ENCODE measurements around the gene HOXB4. TPM values are rescaled to one million over a fixed set of nuclear protein-coding genes. Genes with fewer than 3 reads are reported as not detected.

Gene HOXB4
- total RNA-seq, 1 experiment from 2014 or later, result 0.67 TPM

DNA sequence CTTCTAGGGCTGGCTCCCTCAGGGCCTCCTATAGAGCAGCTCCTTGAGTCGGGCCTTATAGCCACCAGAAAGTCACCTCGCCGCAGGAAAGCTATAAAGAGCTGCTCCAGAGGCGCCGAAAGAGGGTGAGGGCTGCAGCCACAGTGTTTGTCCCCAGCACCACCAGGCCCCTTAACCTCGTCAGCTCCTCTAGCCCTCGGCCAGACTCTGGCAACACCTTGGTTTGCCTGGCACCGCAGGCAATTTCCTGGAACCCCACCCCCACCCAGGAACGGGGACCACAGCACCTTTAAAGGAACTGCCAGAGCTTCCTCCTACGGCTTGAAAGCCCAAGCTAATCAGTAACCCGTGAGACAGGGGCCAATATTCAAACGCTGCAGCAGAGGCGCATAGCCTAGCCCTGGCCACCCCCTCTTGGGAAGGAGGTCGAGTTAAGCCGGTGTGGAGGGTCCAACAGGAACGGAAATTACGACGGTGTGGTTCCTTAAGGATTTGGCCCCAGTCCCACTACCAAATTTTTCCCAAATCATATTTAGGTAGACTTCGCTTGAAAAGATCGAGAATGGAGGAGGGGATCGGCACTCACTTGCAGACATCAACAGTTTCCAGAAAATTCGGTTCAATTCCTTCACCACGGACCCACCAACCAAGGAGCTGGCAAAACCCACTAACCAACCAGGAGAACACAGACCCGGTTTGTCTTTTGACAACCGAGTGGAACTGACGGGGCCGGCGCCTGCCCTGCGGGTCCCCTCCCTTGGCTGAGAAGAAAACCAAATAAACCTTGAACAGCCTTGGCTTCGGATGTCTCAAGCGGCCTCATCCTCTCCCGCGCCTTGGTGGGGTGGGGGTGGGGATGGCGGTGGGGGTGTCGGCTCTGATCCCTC lies 23.6 kb upstream of the HOXB4 start:
- no peak for DNase-seq (ENCODE audit: extremely low read depth, low read depth)

DNA sequence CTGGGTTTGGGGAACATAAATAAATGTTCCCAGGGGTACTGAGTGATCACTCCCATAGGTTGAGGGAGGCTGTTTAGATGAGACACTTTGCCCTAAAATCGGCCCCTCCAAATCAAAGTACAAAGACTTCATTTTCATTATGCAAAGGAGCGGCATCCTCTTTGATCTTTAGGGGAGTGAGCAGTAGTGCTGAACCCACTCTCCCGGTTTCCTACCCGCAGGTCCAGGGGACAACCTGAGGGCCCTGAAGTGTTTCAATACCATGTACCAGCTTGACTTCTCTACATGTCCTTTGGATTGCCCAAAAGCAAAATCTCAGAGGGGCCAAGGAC lies 23.0 kb upstream of the HOXB4 start:
- no peak for DNase-seq (ENCODE audit: extremely low read depth, low read depth)

DNA sequence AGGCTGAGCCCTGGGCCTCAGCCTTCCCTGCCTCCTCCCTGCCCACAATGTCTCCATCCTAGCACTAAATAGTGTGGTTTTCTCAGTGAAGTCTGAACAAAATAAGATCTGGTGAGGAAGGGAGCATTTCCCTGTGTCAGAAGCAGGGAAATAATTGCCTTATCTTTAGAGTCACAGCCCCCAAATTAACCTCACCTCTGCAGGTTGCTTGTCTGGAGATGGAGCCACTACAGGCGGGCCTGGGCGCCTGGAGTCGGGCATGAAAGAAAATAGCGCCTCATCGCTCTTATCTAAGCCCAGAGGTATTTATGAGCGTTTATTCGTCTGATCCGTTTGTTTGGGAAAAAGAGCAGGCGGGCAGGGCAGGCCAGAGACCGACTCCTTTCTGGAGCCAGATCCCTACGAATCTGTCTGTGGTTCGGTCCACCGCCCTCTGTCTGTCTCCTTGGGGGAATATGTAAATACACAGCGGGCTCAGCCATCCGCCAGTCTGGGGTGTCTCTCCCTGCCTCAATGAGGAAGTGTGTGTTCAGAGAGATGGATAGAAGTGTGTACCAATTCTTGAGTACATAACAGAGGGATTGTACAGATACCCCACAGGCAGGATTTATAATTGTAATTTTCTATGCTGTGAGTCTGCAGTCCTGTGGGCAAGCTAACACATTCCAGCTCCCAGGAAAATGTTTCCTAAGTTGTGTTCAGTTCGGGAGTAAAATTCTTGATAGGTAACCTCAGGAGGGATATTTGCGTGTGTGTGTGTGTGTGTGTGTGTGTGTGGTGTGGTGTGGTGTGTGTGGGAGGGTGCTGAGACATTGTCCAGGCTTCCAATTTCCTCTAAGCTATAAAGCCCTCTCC lies 22.3 kb upstream of the HOXB4 start:
- no peak for DNase-seq (ENCODE audit: extremely low read depth, low read depth)

DNA sequence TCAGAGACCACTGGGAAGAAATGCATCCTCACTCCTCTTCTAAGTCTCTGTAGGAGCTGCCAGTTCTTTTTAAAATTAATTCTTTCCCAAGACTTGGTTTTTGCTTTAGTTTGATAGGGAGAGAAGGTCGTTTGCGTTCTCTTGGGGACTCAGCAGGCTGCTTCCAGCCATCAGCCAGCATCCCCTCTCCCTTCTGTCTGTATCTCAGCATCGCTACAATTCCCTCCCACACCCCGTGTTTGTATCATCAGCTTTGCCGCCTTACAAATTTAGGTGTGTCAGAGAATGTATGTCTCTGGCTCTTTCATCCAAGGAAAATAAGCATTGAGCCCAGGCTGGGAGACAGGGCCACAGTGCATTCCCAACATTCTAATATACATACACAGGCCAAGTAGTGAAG lies 21.2 kb upstream of the HOXB4 start:
- no peak for DNase-seq (ENCODE audit: extremely low read depth, low read depth)

DNA sequence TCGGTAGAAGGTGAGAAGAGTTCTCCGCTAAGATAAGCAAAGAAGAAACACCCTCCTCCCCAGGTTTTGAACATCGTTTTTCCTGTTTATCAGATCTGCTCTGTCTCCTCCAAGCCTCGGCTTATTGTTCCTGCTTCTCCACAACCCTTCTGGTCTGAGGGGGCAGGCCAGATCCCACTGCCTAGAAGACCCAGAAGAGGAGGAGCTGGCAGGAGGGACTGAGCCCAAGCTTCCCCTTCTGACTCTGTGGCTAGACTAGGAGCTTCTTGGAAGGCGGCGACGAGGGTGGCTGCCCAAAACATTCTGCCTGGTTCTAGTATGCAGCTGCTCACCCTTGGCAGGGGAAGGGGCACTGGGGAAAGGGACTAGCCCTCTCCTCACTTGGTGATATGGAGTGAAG lies 20.6 kb upstream of the HOXB4 start:
- DNase-seq (ENCODE audit: extremely low read depth, low read depth), result no peak

DNA sequence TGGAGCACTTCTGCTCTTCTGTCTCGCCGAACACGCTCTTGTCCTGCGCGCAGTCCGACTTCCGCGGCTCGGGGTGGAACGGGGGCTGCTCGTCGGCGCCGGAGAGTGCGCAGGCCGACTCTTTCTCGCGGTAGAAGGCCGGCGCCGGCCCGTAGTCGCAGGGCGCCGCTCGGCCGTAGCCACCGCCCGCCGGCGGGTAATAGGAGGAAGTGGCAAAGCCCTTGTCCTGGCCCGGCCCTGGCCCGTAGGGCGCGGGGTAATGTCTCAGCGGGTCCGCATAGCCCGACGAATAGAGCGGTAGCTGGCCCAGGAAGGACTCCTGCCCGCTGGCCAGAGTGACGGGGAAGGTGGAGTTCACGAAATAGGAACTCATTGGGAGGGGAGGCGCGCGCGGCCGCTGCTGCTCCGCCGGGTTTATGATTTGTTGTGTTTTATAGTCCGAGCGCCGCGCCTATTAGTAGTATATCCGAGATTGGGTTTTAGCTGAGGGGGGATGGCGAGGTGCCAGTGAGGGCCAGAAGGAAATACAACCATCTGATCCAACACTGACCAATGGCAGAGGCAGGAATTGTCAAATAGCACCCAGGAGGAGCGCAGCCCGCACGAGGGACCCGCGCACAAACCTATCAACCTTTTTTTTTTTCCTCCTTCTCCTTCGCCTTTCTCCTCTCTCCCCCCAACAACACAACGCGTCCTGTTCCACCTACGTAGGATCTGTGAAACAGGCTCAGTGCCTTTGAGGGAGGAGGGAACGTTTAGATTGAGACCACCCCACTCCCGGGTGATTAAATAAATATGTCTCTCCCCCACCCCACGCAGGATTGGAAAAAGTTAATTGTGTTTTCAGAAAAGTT lies 19.9 kb upstream of the HOXB4 start:
- DNase-seq (ENCODE audit: extremely low read depth, low read depth), result no peak

DNA sequence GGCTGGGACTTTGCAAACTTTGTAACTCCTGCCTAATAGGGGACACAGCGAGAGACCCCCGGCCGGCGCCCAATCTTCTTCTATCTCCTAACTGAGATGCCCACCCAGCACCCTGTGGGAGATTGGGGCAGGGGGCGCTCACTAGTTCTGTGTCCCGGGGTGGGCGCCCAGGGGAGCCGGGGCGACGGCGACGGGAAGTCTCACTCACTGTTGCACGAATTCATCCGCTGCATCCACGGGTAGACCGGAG lies 19.3 kb upstream of the HOXB4 start:
- no peak for DNase-seq (ENCODE audit: extremely low read depth, low read depth)

DNA sequence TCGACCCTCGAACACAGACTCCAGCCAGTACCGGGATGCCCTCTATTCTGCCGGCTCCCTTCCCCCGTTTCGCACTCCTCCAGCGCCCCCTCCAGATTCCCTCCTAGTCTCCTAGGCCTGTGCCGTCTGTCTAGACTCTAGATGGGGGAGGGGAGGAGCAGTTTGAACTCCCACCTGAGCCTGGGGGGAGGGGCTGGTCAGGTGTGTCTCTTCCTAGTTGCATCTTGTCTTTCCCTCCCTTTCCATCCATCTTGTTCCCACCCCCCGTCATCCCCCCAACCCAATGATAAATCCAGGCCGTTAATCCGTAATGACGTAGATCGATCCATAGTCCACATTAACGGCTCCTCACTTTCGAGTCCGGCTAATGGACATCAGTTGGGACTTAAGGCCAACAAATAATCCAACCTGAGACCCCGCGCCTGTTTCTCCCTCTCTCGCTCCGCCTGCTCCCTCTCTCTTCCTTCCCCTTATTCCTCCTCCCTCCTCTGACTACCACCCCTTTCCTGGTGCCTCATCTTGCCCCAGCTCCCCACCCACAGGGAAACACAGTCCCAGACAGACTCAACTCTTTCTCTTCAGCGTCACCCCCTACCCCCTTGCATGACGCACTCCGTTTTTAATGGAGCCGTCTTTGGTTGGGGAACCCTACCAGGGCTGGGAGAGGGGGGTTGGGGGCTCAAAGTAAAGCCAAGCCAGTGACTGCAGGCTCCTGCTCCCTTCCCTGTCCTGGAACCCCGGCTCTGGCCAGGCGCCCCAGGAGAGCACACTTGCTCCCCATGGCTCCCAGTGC lies 18.8 kb upstream of the HOXB4 start:
- DNase-seq (ENCODE audit: extremely low read depth, low read depth), result no peak

DNA sequence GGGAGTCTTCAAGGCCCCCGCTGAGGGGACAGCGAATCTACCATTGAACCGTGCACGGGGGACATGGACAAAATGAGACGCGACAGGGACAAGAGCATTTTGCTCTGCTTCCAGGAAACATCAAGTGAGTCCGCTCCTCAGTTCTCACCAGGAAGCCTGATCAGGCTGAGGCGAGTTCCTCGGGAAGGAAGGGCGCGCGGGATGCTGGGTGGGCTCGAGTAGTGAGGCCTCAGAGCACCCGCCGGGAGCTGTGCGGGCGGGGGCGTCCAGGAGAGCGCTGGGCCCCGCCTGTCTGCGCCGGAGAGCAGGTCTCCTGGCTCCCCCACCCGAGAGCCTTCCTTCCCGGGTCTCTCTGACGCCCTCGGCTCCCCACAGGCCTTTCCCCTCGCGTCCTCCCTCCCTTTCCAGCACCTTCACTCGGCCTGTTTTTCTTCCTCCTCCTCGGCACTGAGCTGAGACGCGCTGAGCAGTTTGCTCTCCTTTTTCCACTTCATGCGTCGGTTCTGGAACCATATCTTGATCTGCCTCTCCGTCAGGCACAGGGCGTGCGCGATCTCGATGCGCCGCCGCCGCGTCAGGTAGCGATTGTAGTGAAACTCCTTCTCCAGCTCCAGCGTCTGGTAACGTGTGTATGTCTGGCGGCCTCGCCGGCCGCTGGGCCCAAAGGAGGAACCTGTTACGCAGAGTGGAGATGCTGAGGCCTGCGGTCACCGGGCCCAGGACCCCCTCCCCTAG lies 18.0 kb upstream of the HOXB4 start:
- no peak for DNase-seq (ENCODE audit: extremely low read depth, low read depth)

DNA sequence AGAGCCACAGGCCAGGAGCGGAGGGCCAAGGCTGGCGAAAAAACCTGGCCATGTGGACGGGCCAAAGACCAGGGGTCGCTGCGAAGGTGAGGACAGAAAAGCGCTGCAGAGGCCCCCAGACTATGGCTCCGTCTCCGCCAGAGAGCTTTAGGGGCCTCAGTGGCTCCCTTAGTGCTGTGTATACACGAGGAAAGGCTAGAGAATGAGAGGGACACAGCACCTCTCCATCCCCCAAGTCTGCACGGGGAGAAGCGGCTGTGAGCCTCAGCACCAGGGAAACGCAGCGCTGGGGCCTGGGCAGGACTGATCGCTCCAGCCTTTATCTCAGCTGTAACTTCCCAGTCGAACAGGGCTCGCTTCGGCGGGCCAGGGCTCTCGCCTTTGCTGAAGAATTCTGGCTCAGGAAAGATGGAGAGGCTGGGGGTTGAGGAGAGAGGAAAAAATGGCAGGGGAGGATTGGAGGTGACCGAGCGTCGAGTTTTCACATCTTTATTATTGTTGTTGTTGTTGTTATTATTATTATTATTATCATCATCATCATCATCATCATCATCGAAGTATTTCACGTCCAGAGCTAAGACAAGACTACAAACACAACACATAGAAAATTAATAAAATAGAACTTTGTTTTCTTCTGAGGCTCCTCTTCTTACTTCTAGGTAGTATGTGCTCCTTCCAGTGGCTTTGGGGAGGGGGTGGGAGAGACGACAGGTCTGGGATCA lies 17.3 kb upstream of the HOXB4 start:
- no peak for DNase-seq (ENCODE audit: extremely low read depth, low read depth)

DNA sequence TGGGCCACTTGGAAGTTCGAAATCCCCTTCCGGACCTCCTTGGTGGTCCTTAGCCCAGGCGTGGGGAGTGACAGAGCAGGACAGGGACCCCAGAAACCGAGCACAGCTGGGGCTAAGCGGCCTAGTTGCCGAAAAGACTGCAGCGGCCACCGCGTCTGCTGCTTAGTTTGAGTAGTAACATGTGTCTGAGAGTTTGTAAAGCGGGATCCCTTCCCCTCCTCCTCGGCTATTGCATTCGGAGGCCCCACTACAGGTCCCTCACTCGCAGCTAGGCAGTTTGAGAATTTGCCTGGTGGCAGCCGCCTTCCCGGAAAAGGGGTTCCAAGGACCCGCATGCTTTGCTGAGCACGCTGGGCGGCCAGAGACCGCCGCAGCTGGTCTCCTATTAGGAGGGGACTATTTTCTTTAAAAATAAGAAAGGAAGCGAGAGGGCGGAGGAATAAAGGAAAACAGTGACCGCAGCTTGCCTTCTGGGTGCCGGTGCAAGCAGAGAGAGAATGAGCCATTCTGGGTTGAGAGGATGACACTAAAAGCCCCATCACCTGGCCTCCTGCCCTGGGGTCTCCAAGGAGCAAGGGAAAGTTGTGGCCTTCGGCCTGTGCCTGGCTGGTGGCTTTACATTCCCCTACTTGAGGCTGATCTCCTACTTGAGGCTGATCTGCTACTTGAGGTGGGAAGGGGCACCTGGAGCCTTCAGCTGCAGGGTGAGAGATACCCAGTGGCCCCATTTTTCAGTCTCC lies 16.6 kb upstream of the HOXB4 start:
- DNase-seq (ENCODE audit: extremely low read depth, low read depth), result no peak

DNA sequence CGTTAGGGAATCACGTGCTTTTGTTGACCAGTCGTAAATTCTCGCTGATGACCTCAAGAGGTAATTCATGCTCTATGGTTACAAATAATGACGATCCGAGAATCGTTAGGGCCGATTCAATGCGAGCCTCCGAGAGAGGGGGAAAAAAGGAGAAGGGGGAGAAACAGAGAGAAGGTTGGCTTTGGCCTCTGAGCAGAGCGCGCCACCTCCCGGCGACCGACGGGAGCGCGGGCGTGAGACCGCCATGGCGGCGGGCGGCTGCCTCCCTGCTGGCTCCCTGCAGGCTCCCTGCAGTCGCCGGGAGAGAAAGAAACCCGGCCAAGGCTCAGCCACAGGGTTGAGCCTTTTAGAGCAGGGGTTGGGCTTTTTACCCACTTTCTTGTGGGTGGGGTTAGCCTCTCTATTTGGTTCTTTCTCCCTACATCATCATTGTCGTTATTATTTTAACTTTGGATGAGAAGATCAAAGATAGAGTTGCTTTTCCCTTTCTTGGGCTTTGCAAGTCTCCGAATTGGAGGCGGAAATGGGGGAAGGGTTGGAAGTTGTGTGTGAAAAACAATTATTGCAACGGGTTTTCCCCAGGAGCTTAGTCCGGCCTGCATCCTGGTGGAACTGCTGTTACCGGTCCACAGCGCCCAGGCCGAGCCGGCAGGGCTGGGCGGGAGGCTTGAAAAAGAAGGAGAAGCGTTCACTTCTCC lies 15.8 kb upstream of the HOXB4 start:
- DNase-seq (ENCODE audit: extremely low read depth, low read depth), result no peak

DNA sequence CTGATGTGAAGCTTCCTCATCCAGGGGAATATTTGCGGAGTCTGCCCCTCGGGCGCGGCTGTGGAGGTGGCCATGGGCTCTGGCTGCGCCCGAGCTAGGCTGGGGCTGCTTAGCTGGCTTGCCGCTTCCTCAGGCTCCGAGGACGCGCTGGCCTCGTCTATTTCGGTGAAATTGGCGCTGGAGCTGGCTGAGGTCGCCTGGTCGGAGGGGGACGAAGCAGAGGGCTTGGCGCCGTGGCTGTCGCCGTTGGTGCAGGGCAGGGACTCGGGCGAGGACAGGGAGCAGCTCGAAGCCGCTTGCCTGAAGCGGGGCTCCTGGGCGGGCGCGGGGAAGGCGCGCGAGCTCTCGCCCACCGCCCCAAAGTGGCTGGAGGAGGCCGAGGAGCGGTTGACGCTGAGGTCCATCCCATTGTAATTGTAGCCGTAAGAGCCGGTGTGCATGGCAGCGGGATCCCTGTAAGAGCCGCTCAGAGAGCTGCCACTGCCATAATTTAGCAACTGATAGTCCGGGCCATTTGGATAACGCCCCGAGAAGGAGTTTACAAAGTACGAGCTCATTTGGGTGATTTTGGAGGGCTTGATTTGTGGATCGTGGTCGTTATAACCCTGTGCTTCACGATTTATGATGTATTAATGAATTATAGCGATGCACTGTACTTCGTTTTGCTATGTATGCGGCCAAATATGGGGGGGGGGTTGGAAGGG lies 15.1 kb upstream of the HOXB4 start, which contains the start of gene HOXB5:
Gene HOXB5, minus strand, starts transcription at position 654 of the 704 bp plus-strand sequence. Its CDS starts 97 bp downstream, at position 557.
- DNase-seq (ENCODE audit: extremely low read depth, low read depth), result no peak

DNA sequence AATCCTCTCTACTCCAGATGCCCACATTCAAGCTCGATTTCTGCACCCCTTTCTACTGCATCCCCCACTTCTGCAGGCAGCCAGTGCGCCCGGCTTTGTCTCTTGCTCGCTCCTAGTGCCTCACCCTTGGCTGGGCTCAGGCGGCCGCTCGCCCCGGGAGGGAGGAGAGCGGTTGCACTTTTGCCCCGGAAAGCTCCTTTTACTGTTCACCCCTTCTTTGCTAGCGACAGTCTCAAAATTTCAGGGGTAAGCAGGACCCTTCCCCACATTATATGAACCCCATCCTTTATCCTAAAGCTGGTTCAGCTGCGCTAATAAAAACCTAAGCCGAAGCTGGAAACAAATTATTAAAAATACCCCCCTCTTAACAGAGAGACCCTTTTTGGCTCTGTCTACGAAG lies 14.4 kb upstream of the HOXB4 start:
- DNase-seq (ENCODE audit: extremely low read depth, low read depth), result no peak

DNA sequence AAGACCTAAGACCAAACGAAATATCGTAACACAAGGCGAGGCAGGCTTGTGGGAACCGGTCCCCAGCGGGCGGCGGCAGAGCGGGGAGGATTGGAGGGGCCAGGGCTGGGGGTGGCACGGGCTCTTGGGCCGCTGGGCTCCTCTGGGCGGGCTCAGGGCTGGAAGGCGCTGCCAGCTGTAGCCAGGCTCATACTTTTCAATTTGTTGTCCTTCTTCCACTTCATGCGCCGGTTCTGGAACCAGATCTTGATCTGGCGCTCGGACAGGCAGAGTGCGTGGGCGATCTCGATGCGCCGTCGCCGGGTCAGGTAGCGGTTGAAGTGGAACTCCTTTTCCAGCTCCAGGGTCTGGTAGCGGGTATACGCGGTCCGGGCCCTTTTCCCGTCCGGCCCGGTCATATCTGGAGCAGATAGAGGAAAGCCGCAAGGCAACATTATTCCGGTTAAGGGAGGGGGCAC lies 13.9 kb upstream of the HOXB4 start:
- no peak for DNase-seq (ENCODE audit: extremely low read depth, low read depth)

DNA sequence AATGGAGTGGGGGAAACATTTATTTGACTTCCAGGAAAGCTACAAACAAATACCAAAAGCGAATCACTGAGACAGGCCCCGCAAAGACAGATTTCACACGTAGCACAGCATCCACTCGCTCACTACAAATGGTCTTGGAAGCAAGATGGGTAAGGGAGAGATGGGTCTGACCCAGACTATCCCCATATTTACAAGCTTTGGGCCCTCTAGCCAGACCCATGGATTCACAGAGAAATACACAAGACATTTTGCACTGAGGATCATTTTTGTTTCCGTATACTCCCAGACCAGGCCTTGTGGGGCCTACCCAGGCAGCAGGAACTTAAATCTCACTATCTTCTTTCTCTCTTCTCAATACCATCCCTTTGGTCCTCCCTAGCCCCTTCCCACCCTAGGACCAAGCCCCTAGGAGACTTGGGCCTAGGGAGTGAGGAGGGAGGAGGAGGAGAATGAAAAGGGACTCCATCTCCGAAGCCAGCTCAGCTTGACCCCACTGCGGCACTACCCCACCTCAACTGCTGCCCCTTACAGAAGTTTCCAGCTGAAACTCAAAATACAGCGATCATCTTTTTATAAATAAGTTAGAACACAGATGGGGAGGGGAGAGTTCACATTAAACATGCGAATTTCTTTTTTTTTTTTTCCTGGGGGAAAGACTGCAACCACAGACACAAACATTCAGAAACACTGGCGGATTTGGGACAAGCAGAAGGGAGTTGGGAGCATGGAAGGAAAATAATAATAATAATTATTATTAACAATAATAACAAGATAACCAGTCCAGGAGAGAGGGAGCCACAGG lies 13.3 kb upstream of the HOXB4 start:
- DNase-seq (ENCODE audit: extremely low read depth, low read depth), result no peak

Measured in NCI-H460 (cell line).